HK-2 (cell line): ENCODE measurements around the gene SLCO2A1.

Experiments used
- DNase-seq: peaks from one replicate; pipeline ENCODE4 v3.0.0-alpha.2; 2018; ENCODE audit not compliant: unreplicated experiment

The SLCO2A1 gene

GRCh38 chr3:134060561-134061385 is 31.0 kb upstream of the SLCO2A1 start:
- no peak for DNase-seq

GRCh38 chr3:134059671-134060560 is 30.2 kb upstream of the SLCO2A1 start:
- no peak for DNase-seq

GRCh38 chr3:134059035-134059601 is 29.4 kb upstream of the SLCO2A1 start:
- DNase-seq: no peak

GRCh38 chr3:134057654-134058110 is 28.0 kb upstream of the SLCO2A1 start:
- DNase-seq: no peak

- DNase-seq: no peak
Measured at GRCh38 chr3:134057006-134057653, 27.4 kb upstream of the SLCO2A1 start.

- no peak for DNase-seq
Measured at GRCh38 chr3:134056464-134056891, 26.8 kb upstream of the SLCO2A1 start.

GRCh38 chr3:134055661-134056060 is 25.9 kb upstream of the SLCO2A1 start:
- DNase-seq: no peak

- no peak for DNase-seq
Measured at GRCh38 chr3:134054881-134055280, 25.2 kb upstream of the SLCO2A1 start.

- DNase-seq: no peak
Measured at GRCh38 chr3:134054231-134054630, 24.5 kb upstream of the SLCO2A1 start.

- no peak for DNase-seq
Measured at GRCh38 chr3:134052370-134052769, 22.6 kb upstream of the SLCO2A1 start.

- DNase-seq: no peak
Measured at GRCh38 chr3:134049676-134050075, 20.0 kb upstream of the SLCO2A1 start.

- DNase-seq: no peak
Measured at GRCh38 chr3:134048278-134048996, 18.7 kb upstream of the SLCO2A1 start.

- no peak for DNase-seq
Measured at GRCh38 chr3:134044459-134044858, 14.7 kb upstream of the SLCO2A1 start.

GRCh38 chr3:134040066-134040465 is 10.3 kb upstream of the SLCO2A1 start:
- no peak for DNase-seq

- DNase-seq: no peak
Measured at GRCh38 chr3:134039161-134039862, 9.6 kb upstream of the SLCO2A1 start.

GRCh38 chr3:134038716-134039115 is 9.0 kb upstream of the SLCO2A1 start:
- DNase-seq: no peak

GRCh38 chr3:134038071-134038491 is 8.4 kb upstream of the SLCO2A1 start:
- no peak for DNase-seq

GRCh38 chr3:134037168-134037567 is 7.4 kb upstream of the SLCO2A1 start:
- DNase-seq: no peak

GRCh38 chr3:134036291-134036690 is 6.6 kb upstream of the SLCO2A1 start:
- no peak for DNase-seq

GRCh38 chr3:134035836-134036235 is 6.1 kb upstream of the SLCO2A1 start:
- no peak for DNase-seq
